HG02763 (cell line): ENCODE results near the gene SORCS3.

Source experiments
- ATAC-seq: cut with Tn5 transposase; IDR thresholded peaks from one replicate; pipeline ENCODE4 v1.9.1; 2021; ENCODE audit warnings: mild to moderate bottlenecking, moderate library complexity; ENCODE audit not compliant: unreplicated experiment

The SORCS3 gene

GRCh38 chr10:104643303-104643663 is 2.2 kb downstream of the SORCS3 start:
- ATAC-seq: no peak

DNA sequence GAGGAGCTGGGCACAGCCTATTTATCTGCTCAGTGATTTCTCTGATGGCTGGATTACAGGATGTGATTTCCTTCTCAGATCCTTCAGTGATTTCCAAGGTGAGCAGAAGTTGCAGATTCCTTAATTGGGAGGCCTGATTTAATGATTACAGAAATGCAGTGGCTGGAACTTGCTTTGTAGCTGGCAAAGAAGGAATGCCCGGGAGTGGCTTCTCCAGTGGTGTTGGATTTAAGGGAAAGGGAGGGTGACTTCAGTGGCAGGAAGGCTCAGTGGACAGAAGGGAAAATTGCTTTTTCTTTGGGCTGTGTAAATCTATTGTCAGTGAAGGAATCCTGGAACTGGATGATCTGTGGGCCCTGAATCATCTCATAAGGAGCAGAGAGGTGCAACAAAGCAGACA is 5.1 kb downstream of the SORCS3 start:
- no peak for ATAC-seq

DNA sequence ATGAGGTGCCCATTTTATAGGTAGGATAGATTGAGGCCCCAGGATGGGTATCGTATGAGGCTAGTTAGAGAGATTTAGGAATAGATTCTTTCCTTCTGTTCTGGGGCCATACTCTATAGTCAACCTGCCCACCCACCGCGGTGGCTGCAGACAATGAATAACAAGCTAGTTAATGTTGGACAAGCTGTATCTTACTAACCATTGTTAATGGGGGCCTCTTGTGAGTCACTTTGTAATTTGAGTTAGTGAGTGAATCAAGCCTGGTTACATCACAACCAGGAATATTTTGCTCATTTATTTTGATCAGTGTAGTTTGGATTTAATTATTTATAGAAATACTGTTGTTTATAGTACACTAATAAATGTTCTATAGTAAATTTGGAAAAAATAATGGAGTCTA is 7.3 kb downstream of the SORCS3 start:
- no peak for ATAC-seq

GRCh38 chr10:104650072-104650471 is 9.0 kb downstream of the SORCS3 start:
- ATAC-seq: no peak

DNA sequence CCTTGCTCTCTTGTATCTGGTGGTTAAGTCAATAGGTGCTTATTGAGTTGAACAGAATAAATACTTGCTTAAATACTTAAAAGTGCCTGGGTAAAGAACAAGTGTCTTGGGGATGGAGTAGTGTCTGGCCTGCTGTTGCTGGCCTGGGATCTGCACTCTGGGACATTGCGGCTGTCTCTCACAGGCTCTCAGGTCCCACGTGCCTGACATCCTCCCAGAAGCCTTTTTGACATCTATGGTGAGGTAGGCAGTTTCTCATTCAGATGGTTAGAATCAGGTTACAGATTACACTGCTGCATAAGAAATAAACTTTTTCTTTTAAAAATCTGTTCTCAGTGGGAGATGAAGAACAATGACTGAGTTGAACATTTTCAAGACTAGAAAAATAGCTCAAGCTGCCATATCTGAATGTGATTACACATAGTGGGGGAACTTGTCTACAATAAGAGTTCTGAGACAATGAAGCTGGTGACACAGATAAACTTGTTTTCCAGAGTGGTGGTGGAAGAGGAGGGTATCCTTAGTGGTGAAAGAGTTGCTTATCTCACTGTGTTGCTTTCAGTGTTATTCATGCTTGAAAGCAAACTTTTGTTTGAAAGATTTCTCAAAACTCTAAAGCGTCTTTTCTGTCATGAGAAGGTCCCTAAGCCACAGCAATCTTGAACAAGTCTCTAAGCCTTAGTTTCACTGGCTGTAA is 9.7 kb downstream of the SORCS3 start:
- ATAC-seq: no peak

DNA sequence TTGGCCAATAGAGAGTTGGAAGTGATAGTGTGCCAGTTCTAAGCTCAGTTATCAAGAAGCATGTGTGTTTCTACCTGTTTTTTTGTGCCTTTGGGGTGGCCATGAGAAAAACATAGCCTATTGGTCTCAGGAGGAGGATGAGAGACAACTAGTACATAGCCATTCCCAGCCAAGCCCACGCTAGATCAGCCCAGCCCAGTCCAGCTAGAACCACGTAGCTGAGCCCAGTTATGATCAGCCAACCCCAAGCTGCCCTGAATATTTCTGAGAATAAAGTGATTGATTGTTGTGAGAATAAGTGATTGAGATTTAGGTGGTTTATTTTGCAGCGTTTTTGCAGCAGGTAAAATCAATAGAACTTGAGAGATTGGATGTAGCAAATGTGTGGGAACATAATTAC is 15.9 kb downstream of the SORCS3 start:
- no peak for ATAC-seq

- ATAC-seq: no peak
Measured at GRCh38 chr10:104657457-104657856, 16.4 kb downstream of the SORCS3 start.

GRCh38 chr10:104658067-104658466 is 17.0 kb downstream of the SORCS3 start:
- no peak for ATAC-seq

GRCh38 chr10:104659809-104660208 is 18.7 kb downstream of the SORCS3 start:
- no peak for ATAC-seq

GRCh38 chr10:104663076-104663475 is 22.0 kb downstream of the SORCS3 start:
- no peak for ATAC-seq

GRCh38 chr10:104663563-104663962 is 22.5 kb downstream of the SORCS3 start:
- ATAC-seq: no peak

DNA sequence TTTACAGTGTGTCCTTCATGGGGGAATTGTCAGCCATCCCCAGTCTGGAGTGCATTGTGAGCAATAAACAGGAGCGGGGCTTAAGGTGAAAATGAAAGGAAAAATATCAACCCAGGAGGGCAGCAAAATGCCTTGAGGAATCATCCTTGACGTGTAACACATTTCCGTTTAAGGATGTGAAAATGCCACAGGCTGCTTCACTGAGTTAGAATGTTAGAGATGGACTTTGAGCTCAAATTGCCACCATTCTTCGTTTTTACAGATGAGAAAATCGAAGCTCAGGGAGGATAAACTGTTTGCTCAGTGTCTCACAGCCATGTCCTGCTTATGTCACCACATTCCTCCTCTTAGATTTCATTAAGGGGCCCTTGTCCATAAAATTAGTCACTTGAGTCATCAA is 23.1 kb downstream of the SORCS3 start:
- no peak for ATAC-seq

- ATAC-seq: no peak
Measured at GRCh38 chr10:104665174-104665573, 24.1 kb downstream of the SORCS3 start.

DNA sequence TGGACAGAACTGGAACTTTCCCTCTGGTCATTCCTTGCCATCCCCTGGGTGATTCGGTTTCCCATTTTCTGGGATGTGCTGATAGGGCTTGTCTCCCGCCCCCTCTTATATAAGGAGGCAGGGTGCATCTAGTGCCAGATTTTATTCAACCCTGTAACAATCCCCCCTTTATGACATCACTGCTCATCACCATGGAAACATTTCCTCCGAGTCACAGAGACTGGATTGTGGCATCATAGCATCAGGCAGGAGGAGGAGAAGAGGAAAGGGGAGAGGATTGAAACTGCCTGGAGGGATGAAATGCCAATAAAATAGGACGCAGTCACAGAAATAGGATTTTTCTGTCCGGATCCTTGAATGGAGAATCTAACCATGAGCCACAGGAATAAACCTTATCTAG is 25.0 kb downstream of the SORCS3 start:
- ATAC-seq: no peak

- ATAC-seq: no peak
Measured at GRCh38 chr10:104676874-104677273, 35.8 kb downstream of the SORCS3 start.

- ATAC-seq: no peak
Measured at GRCh38 chr10:104678658-104679057, 37.6 kb downstream of the SORCS3 start.

DNA sequence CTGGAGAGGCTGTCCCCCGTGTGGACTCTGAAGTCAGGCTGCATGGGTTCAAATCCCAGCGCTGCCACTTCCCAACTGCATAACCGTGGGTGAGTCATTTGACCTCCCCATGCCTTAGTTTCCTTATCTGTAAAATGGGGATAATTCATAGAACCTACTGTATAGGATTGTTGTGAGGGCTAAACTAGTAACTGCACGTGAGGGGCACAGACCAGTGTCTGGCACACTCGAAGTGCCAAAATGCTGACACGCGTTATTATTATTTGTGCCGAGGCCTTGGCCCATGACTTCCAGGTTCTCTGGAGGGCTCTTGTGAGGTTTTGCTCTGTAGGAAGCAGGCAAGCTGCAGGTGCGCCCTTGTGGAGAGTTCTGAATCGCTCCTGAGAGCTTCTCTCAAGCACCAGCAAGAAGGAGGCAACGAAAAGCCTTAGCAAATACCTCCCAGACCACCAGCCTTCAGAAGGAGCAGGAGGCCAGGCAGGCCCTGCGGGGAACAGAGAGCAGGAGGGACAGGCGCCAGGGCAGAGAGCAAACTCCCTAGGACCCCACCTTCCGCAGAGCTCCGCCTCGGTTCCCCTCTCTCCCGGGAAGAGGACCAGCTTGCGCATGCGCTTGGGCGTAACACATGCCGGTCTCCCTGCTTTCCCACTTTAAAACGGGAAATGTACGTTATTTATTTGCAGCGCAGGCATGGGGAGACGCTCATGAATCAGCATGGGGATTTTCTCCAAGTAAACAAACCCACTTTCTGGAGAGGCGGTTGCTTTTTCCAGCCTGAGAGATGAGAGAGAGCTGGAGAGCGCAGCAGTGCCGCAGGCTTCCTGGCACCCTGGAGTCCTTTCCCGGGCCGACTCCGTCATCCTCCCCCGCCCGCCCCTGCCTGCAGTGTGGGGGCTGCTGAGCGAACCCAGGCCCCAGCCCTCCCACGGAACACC is 39.6 kb downstream of the SORCS3 start:
- ATAC-seq: no peak

DNA sequence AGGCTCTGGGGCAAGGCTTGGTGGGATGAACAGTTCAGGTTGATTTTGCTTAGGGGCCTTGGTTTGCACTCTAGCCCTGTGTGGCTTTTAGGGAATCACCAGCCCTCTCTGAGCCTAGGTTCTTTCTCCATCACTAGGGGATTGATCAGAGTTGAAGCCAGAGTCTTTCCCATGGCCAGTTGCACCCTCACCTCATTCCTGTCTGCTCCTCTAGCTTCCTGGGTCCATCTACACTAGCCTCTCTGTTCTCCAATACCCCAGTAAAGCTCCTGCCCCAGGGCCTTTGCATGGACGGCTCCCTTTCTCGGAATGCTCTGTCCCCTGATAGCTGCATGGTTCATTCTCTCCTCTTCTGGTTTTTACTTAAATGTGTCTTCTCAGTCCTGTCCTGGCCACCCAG is 40.4 kb downstream of the SORCS3 start:
- ATAC-seq: no peak

- ATAC-seq: no peak
Measured at GRCh38 chr10:104683567-104683966, 42.5 kb downstream of the SORCS3 start.

DNA sequence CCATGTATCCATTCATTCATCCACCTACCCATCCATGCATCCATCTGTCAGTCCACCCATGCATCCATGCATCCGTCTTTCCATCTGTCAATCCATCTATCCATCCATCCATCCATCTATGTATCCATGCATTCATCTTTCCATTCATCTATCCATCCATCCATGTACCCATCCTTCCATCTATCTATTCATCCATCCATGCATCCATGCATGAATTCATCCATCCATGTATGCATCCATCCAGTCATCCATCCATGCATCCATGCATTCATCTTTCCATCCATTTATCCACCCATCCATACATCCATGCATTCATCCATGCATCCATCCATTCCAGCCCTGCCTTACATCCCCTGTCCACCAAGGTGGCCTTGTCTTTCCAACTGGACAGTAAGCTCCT is 45.7 kb downstream of the SORCS3 start:
- no peak for ATAC-seq

- no peak for ATAC-seq
Measured at GRCh38 chr10:104688251-104689042, 47.4 kb downstream of the SORCS3 start.
